HepG2 (cell line): Measurements from ENCODE around the gene DOK4. TPM values are rescaled to one million over a fixed set of nuclear protein-coding genes. Genes with fewer than 3 reads are reported as not detected.
A peak's percentile ranks its signal among the peaks of the same experiment; 100 is the strongest.

ENCODE experiments used
- ATAC-seq: fragments of 200-7000 bp; cut with Tn5 transposase; 3 replicates; pipeline ENCODE4 v1.9.1; 2020; ENCODE audit warnings: mild to moderate bottlenecking, moderate library complexity
- BruUV-seq: library from RNA; stranded (reverse); fragments of 400-500 nt; replicated peaks from 2 replicates; lab custom pipeline; 2021; lab: Mats Ljungman, UMichigan
- CTCF ChIA-PET: fragments of 300-600 bp; formaldehyde crosslinking; extraction: SDS; loops from one replicate; lab custom pipeline; 2021; ENCODE audit warnings: low total read pairs, inconsistent platforms, low intra/inter-chr PET ratio; lab: Yijun Ruan, JAX
- POLR2A ChIA-PET: fragments of 350-600 bp; sonication (Branson Sonifier 250); formaldehyde crosslinking; loops from one replicate; lab custom pipeline; 2020; ENCODE audit warnings: antibody characterized with exemption, inconsistent platforms; lab: Yijun Ruan, JAX
- DNase-seq: peaks from one replicate; pipeline ENCODE4 v3.0.0-alpha.2; 2015; ENCODE audit warnings: low spot score
- FAIRE-seq: peaks from 3 replicates; lab custom pipeline; 2011; peaks lifted over from hg19 to GRCh38; lab: Jason Lieb, UNC
- H2AFZ ChIP-seq: one replicate; pipeline ENCODE4 v1.6.1; 2011; ENCODE audit warnings: low read length, inconsistent platforms
- H3K27ac ChIP-seq: fragments of 300-600 bp; 3 replicates; pipeline ENCODE4 v1.8.0; 2011; ENCODE audit warnings: mixed run types, mild to moderate bottlenecking, mixed read lengths, low read length, inconsistent platforms; ENCODE audit not compliant: insufficient read depth; ENCODE audit errors: extremely low read length
- H3K27me3 ChIP-seq, 2 experiments: fragments of 200-600 bp in 1 of 2; 2 replicates in 1 of 2; 3 replicates in 1 of 2; pipeline versions ENCODE4 v1.6.0 to v1.8.0; 2011; ENCODE audit warnings: low read length in 2 of 2, mild to moderate bottlenecking in 2 of 2, moderate library complexity in 2 of 2, inconsistent platforms in 1 of 2; ENCODE audit not compliant: insufficient read depth in 2 of 2, control insufficient read depth in 1 of 2
- H3K36me3 ChIP-seq, 2 experiments: fragments of 200-600 bp in 1 of 2; replicated peaks in 1 of 2; 2 replicates in 1 of 2; 3 replicates in 1 of 2; pipeline versions ENCODE4 v1.5.1 to v1.8.0; 2011; ENCODE audit warnings: low read length in 2 of 2, inconsistent platforms in 1 of 2; ENCODE audit not compliant: insufficient read depth in 2 of 2, control insufficient read depth in 1 of 2
- H3K4me1 ChIP-seq: 2 replicates; pipeline ENCODE4 v1.5.1; 2012; ENCODE audit warnings: low read length, inconsistent platforms; ENCODE audit not compliant: insufficient read depth
- H3K4me2 ChIP-seq: 2 replicates; pipeline ENCODE4 v1.6.0; 2011; ENCODE audit warnings: low read depth, low read length, inconsistent platforms
- H3K4me3 ChIP-seq, 3 experiments: fragments of 200-600 bp in 1 of 3; sonication (generic), shearing (Covaris generic) in 1 of 3; replicated peaks in 1 of 3; 2 replicates each; pipeline ENCODE4 v1.5.1; 2011 to 2016; ENCODE audit warnings: low read length in 3 of 3, inconsistent platforms in 2 of 3, low read depth in 2 of 3, mild to moderate bottlenecking in 2 of 3, control low read depth in 1 of 3, mixed read lengths in 1 of 3; ENCODE audit not compliant: insufficient read depth in 1 of 3
- H3K79me2 ChIP-seq: one replicate; pipeline ENCODE4 v1.6.1; 2011; ENCODE audit warnings: low read length, inconsistent platforms; ENCODE audit not compliant: insufficient read depth
- H3K9ac ChIP-seq: 2 replicates; pipeline ENCODE4 v1.6.0; 2011; ENCODE audit warnings: mild to moderate bottlenecking, low read depth, low read length, inconsistent platforms; ENCODE audit not compliant: insufficient read depth
- H3K9me3 ChIP-seq: 2 replicates; pipeline ENCODE4 v1.5.1; 2012; ENCODE audit warnings: mild to moderate bottlenecking, low read length
- H4K20me1 ChIP-seq: 2 replicates; pipeline ENCODE4 v1.6.0; 2011; ENCODE audit warnings: inconsistent platforms, mild to moderate bottlenecking, low read length, moderate library complexity; ENCODE audit not compliant: insufficient read depth
- BRCA1 ChIP-seq: sonication (generic); formaldehyde crosslinking; IDR thresholded peaks from 2 replicates; pipeline ENCODE4 v1.4.0; 2020; ENCODE audit warnings: missing genetic modification reagents
- CENPT ChIP-seq: sonication (generic); formaldehyde crosslinking; IDR thresholded peaks from 2 replicates; pipeline ENCODE4 v1.8.0; 2022; ENCODE audit warnings: low read depth, mild to moderate bottlenecking, moderate library complexity, missing genetic modification reagents
- HNRNPK ChIP-seq: fragments of 200-400 bp; formaldehyde crosslinking; IDR thresholded peaks from 2 replicates; pipeline ENCODE4 v1.6.1; 2018; ENCODE audit warnings: low read length, low read depth, moderate library complexity, mild to moderate bottlenecking; ENCODE audit not compliant: poor library complexity, severe bottlenecking
- HOXA7 ChIP-seq: sonication (generic); formaldehyde crosslinking; IDR thresholded peaks from 2 replicates; pipeline ENCODE4 v1.8.1; 2022; ENCODE audit warnings: mild to moderate bottlenecking, missing genetic modification reagents, moderate library complexity
- KLF6 ChIP-seq: IDR thresholded peaks from 2 replicates; pipeline ENCODE4 v1.8.0; 2016; ENCODE audit warnings: missing biosample characterization, missing genetic modification reagents
- PPARG ChIP-seq: conservative IDR thresholded peaks from 2 replicates; pipeline ENCODE4 v1.6.1; 2016; ENCODE audit warnings: missing biosample characterization, missing genetic modification reagents
- RORA ChIP-seq: sonication (generic); formaldehyde crosslinking; IDR thresholded peaks from 2 replicates; pipeline ENCODE4 v1.5.0; 2020; ENCODE audit warnings: mild to moderate bottlenecking, missing genetic modification reagents, moderate library complexity
- SOX5 ChIP-seq: IDR thresholded peaks from 2 replicates; pipeline ENCODE4 v1.6.1; 2016; ENCODE audit warnings: borderline replicate concordance
- SOX6 ChIP-seq, 2 experiments: fragments of 450-650 bp in 1 of 2; sonication (generic) in 1 of 2; formaldehyde crosslinking in 1 of 2; IDR thresholded peaks; 2 replicates each; pipeline versions ENCODE4 v1.4.0 to v1.6.1; 2017 to 2020; ENCODE audit warnings: antibody characterized with exemption in 1 of 2, mild to moderate bottlenecking in 1 of 2, missing genetic modification reagents in 1 of 2
- TEAD2 ChIP-seq: sonication (generic); formaldehyde crosslinking; IDR thresholded peaks from 2 replicates; pipeline ENCODE4 v1.9.0; 2021; ENCODE audit warnings: missing genetic modification reagents
- ZBTB38 ChIP-seq: sonication (generic); formaldehyde crosslinking; IDR thresholded peaks from 2 replicates; pipeline ENCODE4 v1.5.1; 2020; ENCODE audit warnings: mild to moderate bottlenecking, missing genetic modification reagents
- ZNF12 ChIP-seq: sonication (generic); formaldehyde crosslinking; IDR thresholded peaks from 2 replicates; pipeline ENCODE4 v1.5.0; 2020; ENCODE audit warnings: missing genetic modification reagents
- ZNF530 ChIP-seq: sonication (generic); formaldehyde crosslinking; IDR thresholded peaks from 2 replicates; pipeline ENCODE4 v1.5.0; 2020; ENCODE audit warnings: low read depth, mild to moderate bottlenecking, missing genetic modification reagents
- ZNF549 ChIP-seq: sonication (generic); formaldehyde crosslinking; IDR thresholded peaks from 2 replicates; pipeline ENCODE4 v1.5.0; 2020; ENCODE audit warnings: missing genetic modification reagents
- ZNF563 ChIP-seq: sonication (generic); formaldehyde crosslinking; IDR thresholded peaks from 2 replicates; pipeline ENCODE4 v1.8.0; 2022; ENCODE audit warnings: mild to moderate bottlenecking, moderate library complexity, missing genetic modification reagents
- WGBS: methylation state at CpG from one replicate; pipeline ENCODE4 v1.1.6; 2017; ENCODE audit warnings: low lambda C conversion rate; 5-methylcytosine and 5-hydroxymethylcytosine counted together
- in situ Hi-C: cut with HindIII; loops from 2 replicates; pipeline ENCODE4 v1.10.0; 2017; ENCODE audit warnings: low pct_unique_long_range_greater_than_20kb; ENCODE audit not compliant: extremely low pct_ligation_motif_present
- intact Hi-C: fragments of 100-400 bp; cut with micrococcal nuclease; formaldehyde crosslinking; loops from one replicate; pipeline ENCODE4 v1.10.0; 2022; ENCODE audit not compliant: unreplicated experiment
- polyA plus RNA-seq, 8 experiments: library from polyadenylated mRNA; depleted of rRNA in 3 of 8; stranded (reverse) in 7 of 8; unstranded in 1 of 8; fragments of >200 nt; fragmentation: Illumina TruSeq in 4 of 8; extraction: Trizol in 4 of 8; gene quantifications; 2 replicates each; pipeline versions ENCODE4 v1.2.1 to v1.2.3, GENCODE V29; 2011 to 2016; ENCODE audit warnings: low read depth in 4 of 8, missing spikeins in 1 of 8, mixed read lengths in 1 of 8; ENCODE audit not compliant: insufficient read depth in 1 of 8
- total RNA-seq, 5 experiments: library from RNA; depleted of rRNA; stranded (reverse); fragments of >200 nt; fragmentation: Illumina TruSeq; extraction: Trizol; gene quantifications; 2 replicates each; pipeline ENCODE4 v1.2.3, GENCODE V29; 2016; ENCODE audit warnings: low read depth in 1 of 5
- TF ChIP-seq, protein P1 (sequence below): sonication (generic); formaldehyde crosslinking; IDR thresholded peaks from 2 replicates; pipeline ENCODE4 v1.4.0; 2020; ENCODE audit warnings: mild to moderate bottlenecking, missing genetic modification reagents, borderline replicate concordance
- TF ChIP-seq, protein P2 (sequence below): sonication (generic); formaldehyde crosslinking; IDR thresholded peaks from 2 replicates; pipeline ENCODE4 v1.4.0; 2020; ENCODE audit warnings: mild to moderate bottlenecking, missing genetic modification reagents

The DOK4 gene
- total and polyA plus RNA-seq, 2 of the 13 experiments (the other 11 are each of a cell fraction or from before 2014, with no cell fraction given) = 52.7 to 70.0 TPM

DNA sequence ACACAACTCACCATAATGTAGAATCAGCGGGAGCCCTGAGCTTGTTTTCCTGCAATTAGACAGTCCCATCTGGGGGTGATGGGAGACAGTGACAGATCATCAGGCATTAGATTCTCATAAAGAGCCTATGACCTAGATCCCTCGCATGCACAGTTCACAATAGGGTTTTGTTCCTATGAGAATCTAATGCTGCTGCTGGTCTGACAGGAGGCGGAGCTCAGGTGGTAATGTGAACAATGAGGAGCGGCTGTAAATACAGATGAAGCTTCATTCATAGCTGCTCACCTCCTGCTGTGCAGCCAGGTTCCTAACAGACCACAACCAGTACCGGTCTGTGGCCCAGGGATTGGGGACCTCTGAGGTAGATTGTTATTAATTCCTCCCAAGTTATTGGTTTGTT, 2.9 kb upstream of the DOK4 start:
- no peaks in the 10 kb centered on the region for H3K9me3 ChIP-seq
- BruUV-seq = no TSS peak
- in situ Hi-C loops = no loop called here
- intact Hi-C loops = no loop called here
- H3K79me2 ChIP-seq = peaks cover 17% of the 10 kb centered on the region
- POLR2A ChIA-PET = interaction anchor here (0.9 kb wide), 1 partner anchor 42 kb away, joined by 3 read pairs; the partner anchor contains the start of genes CIAPIN1 and COQ9
- FAIRE-seq = no peak
- H3K36me3 ChIP-seq = no peaks in the 10 kb centered on the region
- peaks cover 0 to 12% of the 10 kb centered on the region in 2 experiments; a peak in 3 of 5 replicates for H3K27me3 ChIP-seq
- CTCF ChIA-PET = no interaction called here
- WGBS = 59% methylated on average over 3 of the region's 5 CpGs
- no peak overlapping the region for H3K27ac ChIP-seq
- no peak overlapping the region for H3K9ac ChIP-seq
- no peaks in the 10 kb centered on the region for H4K20me1 ChIP-seq
- peak; percentile 50 for DNase-seq
- no peak overlapping the region for H3K4me2 ChIP-seq
- H2AFZ ChIP-seq = no peak overlapping the region
- no peak overlapping the region for H3K4me3 ChIP-seq
- no peak for ATAC-seq
- H3K4me1 ChIP-seq = peaks cover 36% of the 10 kb centered on the region
- TF ChIP-seq PPARG (CRISPR knock-in tag) = peak; percentile 65
- TF ChIP-seq SOX5 (CRISPR knock-in tag) = peak; percentile 36; the same call in 1 of the 2 replicates
- TF ChIP-seq HOXA7 (CRISPR knock-in tag) = no peak
- no peak for TF ChIP-seq ZNF12 (CRISPR knock-in tag)
- TF ChIP-seq ZNF530 (CRISPR knock-in tag) = no peak
- no peak for TF ChIP-seq TEAD2 (CRISPR knock-in tag)
- TF ChIP-seq ZNF549 = no peak
- TF ChIP-seq SOX6 (IDR thresholded peaks at IDR 0.05) = no peak
- TF ChIP-seq SOX6 (CRISPR knock-in tag; IDR thresholded peaks at IDR 0.05) = 0 out of 2 replicates have a peak, but pooled peaks have one; percentile 17
- TF ChIP-seq ZBTB38 = no peak
- TF ChIP-seq CENPT = no peak
- TF ChIP-seq, protein P1, sequence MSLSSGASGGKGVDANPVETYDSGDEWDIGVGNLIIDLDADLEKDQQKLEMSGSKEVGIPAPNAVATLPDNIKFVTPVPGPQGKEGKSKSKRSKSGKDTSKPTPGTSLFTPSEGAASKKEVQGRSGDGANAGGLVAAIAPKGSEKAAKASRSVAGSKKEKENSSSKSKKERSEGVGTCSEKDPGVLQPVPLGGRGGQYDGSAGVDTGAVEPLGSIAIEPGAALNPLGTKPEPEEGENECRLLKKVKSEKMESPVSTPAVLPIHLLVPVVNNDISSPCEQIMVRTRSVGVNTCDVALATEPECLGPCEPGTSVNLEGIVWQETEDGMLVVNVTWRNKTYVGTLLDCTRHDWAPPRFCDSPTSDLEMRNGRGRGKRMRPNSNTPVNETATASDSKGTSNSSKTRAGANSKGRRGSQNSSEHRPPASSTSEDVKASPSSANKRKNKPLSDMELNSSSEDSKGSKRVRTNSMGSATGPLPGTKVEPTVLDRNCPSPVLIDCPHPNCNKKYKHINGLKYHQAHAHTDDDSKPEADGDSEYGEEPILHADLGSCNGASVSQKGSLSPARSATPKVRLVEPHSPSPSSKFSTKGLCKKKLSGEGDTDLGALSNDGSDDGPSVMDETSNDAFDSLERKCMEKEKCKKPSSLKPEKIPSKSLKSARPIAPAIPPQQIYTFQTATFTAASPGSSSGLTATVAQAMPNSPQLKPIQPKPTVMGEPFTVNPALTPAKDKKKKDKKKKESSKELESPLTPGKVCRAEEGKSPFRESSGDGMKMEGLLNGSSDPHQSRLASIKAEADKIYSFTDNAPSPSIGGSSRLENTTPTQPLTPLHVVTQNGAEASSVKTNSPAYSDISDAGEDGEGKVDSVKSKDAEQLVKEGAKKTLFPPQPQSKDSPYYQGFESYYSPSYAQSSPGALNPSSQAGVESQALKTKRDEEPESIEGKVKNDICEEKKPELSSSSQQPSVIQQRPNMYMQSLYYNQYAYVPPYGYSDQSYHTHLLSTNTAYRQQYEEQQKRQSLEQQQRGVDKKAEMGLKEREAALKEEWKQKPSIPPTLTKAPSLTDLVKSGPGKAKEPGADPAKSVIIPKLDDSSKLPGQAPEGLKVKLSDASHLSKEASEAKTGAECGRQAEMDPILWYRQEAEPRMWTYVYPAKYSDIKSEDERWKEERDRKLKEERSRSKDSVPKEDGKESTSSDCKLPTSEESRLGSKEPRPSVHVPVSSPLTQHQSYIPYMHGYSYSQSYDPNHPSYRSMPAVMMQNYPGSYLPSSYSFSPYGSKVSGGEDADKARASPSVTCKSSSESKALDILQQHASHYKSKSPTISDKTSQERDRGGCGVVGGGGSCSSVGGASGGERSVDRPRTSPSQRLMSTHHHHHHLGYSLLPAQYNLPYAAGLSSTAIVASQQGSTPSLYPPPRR (CRISPR knock-in tag) = no peak
- TF ChIP-seq, protein P2, sequence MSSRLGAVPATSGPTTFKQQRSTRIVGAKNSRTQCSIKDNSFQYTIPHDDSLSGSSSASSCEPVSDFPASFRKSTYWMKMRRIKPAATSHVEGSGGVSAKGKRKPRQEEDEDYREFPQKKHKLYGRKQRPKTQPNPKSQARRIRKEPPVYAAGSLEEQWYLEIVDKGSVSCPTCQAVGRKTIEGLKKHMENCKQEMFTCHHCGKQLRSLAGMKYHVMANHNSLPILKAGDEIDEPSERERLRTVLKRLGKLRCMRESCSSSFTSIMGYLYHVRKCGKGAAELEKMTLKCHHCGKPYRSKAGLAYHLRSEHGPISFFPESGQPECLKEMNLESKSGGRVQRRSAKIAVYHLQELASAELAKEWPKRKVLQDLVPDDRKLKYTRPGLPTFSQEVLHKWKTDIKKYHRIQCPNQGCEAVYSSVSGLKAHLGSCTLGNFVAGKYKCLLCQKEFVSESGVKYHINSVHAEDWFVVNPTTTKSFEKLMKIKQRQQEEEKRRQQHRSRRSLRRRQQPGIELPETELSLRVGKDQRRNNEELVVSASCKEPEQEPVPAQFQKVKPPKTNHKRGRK (CRISPR knock-in tag) = no peak
- TF ChIP-seq HNRNPK = no peak
- no peak for TF ChIP-seq ZNF563 (CRISPR knock-in tag)
- TF ChIP-seq BRCA1 (CRISPR knock-in tag) = no peak
- TF ChIP-seq KLF6 (CRISPR knock-in tag) = no peak
- TF ChIP-seq RORA (CRISPR knock-in tag) = no peak
